ENCODE data around the gene HDHD5. TPM values are rescaled to one million over a fixed set of nuclear protein-coding genes. Genes with fewer than 3 reads are reported as not detected.

The HDHD5 gene
- total RNA-seq, 2 experiments from 2014 or later, result 11.0 to 11.6 TPM

- Mint-ChIP-seq H3K4me3 (no peak overlapping the region), H3K27me3 (no peaks in the 10 kb centered on the region), H3K4me1 (ENCODE audit: low read depth) (peaks cover 6% of the 10 kb centered on the region), H3K27ac (no peak overlapping the region), H3K9me3 (no peaks in the 10 kb centered on the region), H3K36me3 (ENCODE audit: low read depth) (no peaks in the 10 kb centered on the region)
- Histone ChIP-seq H3K4me1 (ENCODE audit: insufficient read depth, low read length) (peaks cover 13% of the 10 kb centered on the region), H3K27me3 (ENCODE audit: control insufficient read depth in 1 of 2, insufficient read depth in 2 of 2, low read length in 2 of 2) (no peaks in the 10 kb centered on the region), H3K4me3 (ENCODE audit: low read length) (no peak overlapping the region), H3K27ac (ENCODE audit: low read depth in 1 of 2, low read length in 2 of 2) (no peak overlapping the region), H3K9me3 (ENCODE audit: control insufficient read depth in 1 of 2, insufficient read depth in 1 of 2, low read length in 2 of 2) (no peaks in the 10 kb centered on the region), H3K36me3 (ENCODE audit: insufficient read depth, low read length) (no peaks in the 10 kb centered on the region)
- ChIA-PET CTCF (no interaction called here), POLR2A (no interaction called here)
- ATAC-seq (ENCODE audit: poor library complexity), result no peak
- no peak for TF ChIP-seq CTCF (IDR thresholded peaks at IDR 0.05)
- intact Hi-C loops (cut with DNase I, micrococcal nuclease), result no loop called here
- DNase-seq, result no peak
These were observed 8.4 kb upstream of the HDHD5 start for GRCh38 chr22:17167486-17167885.

- no peak overlapping the region for H3K4me3 Mint-ChIP-seq
- no peaks in the 10 kb centered on the region for H3K9me3 Mint-ChIP-seq
- DNase-seq (no peak), ATAC-seq (ENCODE audit: poor library complexity) (no peak)
- H3K36me3 Mint-ChIP-seq (ENCODE audit: low read depth), result no peaks in the 10 kb centered on the region
- no peak overlapping the region for H3K27ac Mint-ChIP-seq
- H3K27me3 Mint-ChIP-seq, result no peaks in the 10 kb centered on the region
- Histone ChIP-seq H3K27ac (ENCODE audit: low read depth in 1 of 2, low read length in 2 of 2) (no peak overlapping the region), H3K4me3 (ENCODE audit: low read length) (no peak overlapping the region), H3K27me3 (ENCODE audit: control insufficient read depth in 1 of 2, insufficient read depth in 2 of 2, low read length in 2 of 2) (no peaks in the 10 kb centered on the region), H3K9me3 (ENCODE audit: control insufficient read depth in 1 of 2, insufficient read depth in 1 of 2, low read length in 2 of 2) (no peaks in the 10 kb centered on the region), H3K36me3 (ENCODE audit: insufficient read depth, low read length) (no peaks in the 10 kb centered on the region), H3K4me1 (ENCODE audit: insufficient read depth, low read length) (peaks cover 8% of the 10 kb centered on the region)
- intact Hi-C loops (cut with DNase I, micrococcal nuclease), result no loop called here
- POLR2A ChIA-PET, result interaction anchor here (0.9 kb wide), 1 partner anchor 89 kb away, joined by 3 read pairs; no protein-coding TSS in a partner anchor
- peaks cover 6% of the 10 kb centered on the region for H3K4me1 Mint-ChIP-seq (ENCODE audit: low read depth)
- TF ChIP-seq CTCF (IDR thresholded peaks at IDR 0.05), result no peak
- CTCF ChIA-PET, result interaction anchor here (0.8 kb wide), 1 partner anchor 8 kb away, joined by 3 read pairs; no protein-coding TSS in a partner anchor
These were observed 5.4 kb upstream of the HDHD5 start for GRCh38 chr22:17164392-17165024.

- DNase-seq (no peak), ATAC-seq (ENCODE audit: poor library complexity) (no peak)
- Mint-ChIP-seq H3K4me1 (ENCODE audit: low read depth) (peaks cover 17% of the 10 kb centered on the region), H3K4me3 (no peak overlapping the region), H3K9me3 (no peaks in the 10 kb centered on the region), H3K27me3 (no peaks in the 10 kb centered on the region), H3K27ac (no peak overlapping the region), H3K36me3 (ENCODE audit: low read depth) (no peaks in the 10 kb centered on the region)
- no peak overlapping the region for H3K27ac ChIP-seq (ENCODE audit: low read depth in 1 of 2, low read length in 2 of 2)
- intact Hi-C loops (cut with DNase I, micrococcal nuclease), result no loop called here
- H3K36me3 ChIP-seq (ENCODE audit: insufficient read depth, low read length), result no peaks in the 10 kb centered on the region
- CTCF ChIA-PET, result interaction anchor here (1.5 to 6.7 kb wide), 2 partner anchors 10 to 87 kb away, joined by 5 to 46 read pairs; no protein-coding TSS in a partner anchor
- peaks cover 23% of the 10 kb centered on the region for H3K4me1 ChIP-seq (ENCODE audit: insufficient read depth, low read length)
- POLR2A ChIA-PET, result no interaction called here
- H3K9me3 ChIP-seq (ENCODE audit: control insufficient read depth in 1 of 2, insufficient read depth in 1 of 2, low read length in 2 of 2), result no peaks in the 10 kb centered on the region
- no peaks in the 10 kb centered on the region for H3K27me3 ChIP-seq (ENCODE audit: control insufficient read depth in 1 of 2, insufficient read depth in 2 of 2, low read length in 2 of 2)
- no peak for TF ChIP-seq CTCF (IDR thresholded peaks at IDR 0.05)
- no peak overlapping the region for H3K4me3 ChIP-seq (ENCODE audit: low read length)
These were observed 3.7 kb upstream of the HDHD5 start for GRCh38 chr22:17162731-17163130.
